CD14-positive monocyte (primary cell): ENCODE data around the gene TAS1R2. TPM values are rescaled to one million over a fixed set of nuclear protein-coding genes. Genes with fewer than 3 reads are reported as not detected.

ENCODE experiments used
- DNase-seq, 3 donors: peaks; one replicate each; pipeline ENCODE4 v3.0.0-alpha.2; 2011 to 2022
- H2AFZ ChIP-seq: 2 replicates; pipeline ENCODE4 v1.6.0; 2012; ENCODE audit warnings: mild to moderate bottlenecking, low read depth, low read length, inconsistent platforms; ENCODE audit not compliant: insufficient read depth, poor library complexity, severe bottlenecking
- H3K27ac ChIP-seq, 2 donors: 1 replicate in 1 of 2; 2 replicates in 1 of 2; pipeline ENCODE4 v1.5.1; 2012 to 2013; ENCODE audit warnings: low read length in 2 of 2, control low read depth in 1 of 2, inconsistent platforms in 1 of 2, low read depth in 1 of 2, mild to moderate bottlenecking in 1 of 2
- H3K27me3 ChIP-seq, 2 donors: one replicate each; pipeline versions ENCODE4 v1.6.0 to v1.6.1; 2011 to 2013; ENCODE audit warnings: low read length in 2 of 2; ENCODE audit not compliant: control insufficient read depth in 2 of 2, insufficient read depth in 2 of 2
- H3K36me3 ChIP-seq, 2 donors: replicated peaks in 1 of 2; 1 replicate in 1 of 2; 2 replicates in 1 of 2; pipeline versions ENCODE4 v1.5.1 to v1.6.1; 2012 to 2013; ENCODE audit warnings: low read length in 2 of 2, control low read depth in 1 of 2, inconsistent platforms in 1 of 2, mild to moderate bottlenecking in 1 of 2; ENCODE audit not compliant: insufficient read depth in 2 of 2, control insufficient read depth in 1 of 2
- H3K4me1 ChIP-seq, 2 donors: 1 replicate in 1 of 2; 2 replicates in 1 of 2; pipeline versions ENCODE4 v1.5.1 to v1.6.1; 2012 to 2013; ENCODE audit warnings: low read length in 2 of 2, control low read depth in 1 of 2, inconsistent platforms in 1 of 2, mild to moderate bottlenecking in 1 of 2, moderate library complexity in 1 of 2; ENCODE audit not compliant: insufficient read depth in 2 of 2, control insufficient read depth in 1 of 2
- H3K4me2 ChIP-seq: replicated peaks from 2 replicates; pipeline ENCODE3; 2012; ENCODE audit warnings: low read length, moderate library complexity, mild to moderate bottlenecking; ENCODE audit not compliant: poor library complexity, severe bottlenecking; ENCODE audit errors: extremely low read depth
- H3K4me3 ChIP-seq, 3 experiments: fragments of 200-600 bp in 1 of 3; sonication (generic) in 1 of 3; replicated peaks in 1 of 3; 1 replicate in 2 of 3; 2 replicates in 1 of 3; pipeline ENCODE4 v1.5.1; 2011 to 2013; ENCODE audit warnings: low read length in 3 of 3, mild to moderate bottlenecking in 3 of 3, control low read depth in 2 of 3, low read depth in 2 of 3, inconsistent platforms in 1 of 3, moderate library complexity in 1 of 3
- H3K79me2 ChIP-seq: 2 replicates; pipeline ENCODE4 v1.6.0; 2012; ENCODE audit warnings: mild to moderate bottlenecking, control low read depth, inconsistent platforms, low read length, moderate library complexity; ENCODE audit not compliant: insufficient read depth
- H3K9ac ChIP-seq: 2 replicates; pipeline ENCODE4 v1.6.0; 2017; ENCODE audit warnings: low read length, mild to moderate bottlenecking; ENCODE audit not compliant: insufficient read depth, poor library complexity, severe bottlenecking
- H3K9me3 ChIP-seq, 2 donors: replicated peaks in 1 of 2; 1 replicate in 1 of 2; 2 replicates in 1 of 2; pipeline versions ENCODE4 v1.5.1 to v1.6.1; 2012 to 2013; ENCODE audit warnings: low read length in 2 of 2, control low read depth in 1 of 2; ENCODE audit not compliant: control insufficient read depth in 1 of 2, insufficient read depth in 1 of 2
- H4K20me1 ChIP-seq: 2 replicates; pipeline ENCODE4 v1.6.0; 2012; ENCODE audit warnings: mild to moderate bottlenecking, low read length, control low read depth, moderate library complexity; ENCODE audit not compliant: insufficient read depth
- H3K27ac Mint-ChIP-seq, 7 donors: one replicate each; pipeline ENCODE4 v1.8.0; 2020; ENCODE audit warnings: mild to moderate bottlenecking in 7 of 7, mixed read lengths in 7 of 7, moderate library complexity in 6 of 7, inconsistent platforms in 2 of 7
- H3K27me3 Mint-ChIP-seq, 3 donors: one replicate each; pipeline ENCODE4 v1.8.0; 2021 to 2022; ENCODE audit warnings: low read depth in 3 of 3, mild to moderate bottlenecking in 3 of 3, mixed read lengths in 3 of 3, moderate library complexity in 3 of 3, inconsistent platforms in 1 of 3
- H3K36me3 Mint-ChIP-seq, 2 donors: one replicate each; pipeline ENCODE4 v1.8.0; 2020; ENCODE audit warnings: mixed read lengths in 2 of 2, inconsistent platforms in 1 of 2, mild to moderate bottlenecking in 1 of 2
- H3K4me1 Mint-ChIP-seq: one replicate; pipeline ENCODE4 v1.8.0; 2020; ENCODE audit warnings: mild to moderate bottlenecking, mixed read lengths
- H3K4me3 Mint-ChIP-seq, 2 donors: one replicate each; pipeline ENCODE4 v1.8.0; 2020; ENCODE audit warnings: mild to moderate bottlenecking in 2 of 2, mixed read lengths in 2 of 2, moderate library complexity in 1 of 2
- H3K9me3 Mint-ChIP-seq, 7 donors: one replicate each; pipeline ENCODE4 v1.8.0; 2020 to 2022; ENCODE audit warnings: mixed read lengths in 7 of 7, mild to moderate bottlenecking in 6 of 7, moderate library complexity in 6 of 7, inconsistent platforms in 2 of 7
- CTCF ChIP-seq: fragments of 200-600 bp; IDR thresholded peaks from one replicate; pipeline ENCODE4 v1.8.0; 2022; ENCODE audit warnings: antibody characterized with exemption, mild to moderate bottlenecking
- WGBS: methylation state at CpG from one replicate; pipeline ENCODE4 v1.1.5; 2013; ENCODE audit warnings: missing lambda C conversion rate; ENCODE audit not compliant: insufficient coverage; 5-methylcytosine and 5-hydroxymethylcytosine counted together
- intact Hi-C, 2 donors: fragments of 100-400 bp; cut with micrococcal nuclease; formaldehyde crosslinking; loops; one replicate each; pipeline versions ENCODE4 v1.15.0 to v1.15.1; 2023
- polyA plus RNA-seq, 3 donors: library from polyadenylated mRNA; depleted of rRNA in 1 of 3; unstranded in 2 of 3; stranded (reverse) in 1 of 3; fragments of 300-500 nt in 2 of 3; fragments of >200 nt in 1 of 3; fragmentation: Illumina TruSeq in 2 of 3; gene quantifications; 1 replicate in 2 of 3; 2 replicates in 1 of 3; pipeline ENCODE4 v1.2.3, GENCODE V29; 2012 to 2021

TAS1R2 gene
- polyA plus RNA-seq, 3 donors: not detected

GRCh38 chr1:18829671-18830070, 29.8 kb downstream of the TAS1R2 start:
- no peaks in the 10 kb centered on the region for H3K4me1 ChIP-seq
- H3K4me3 ChIP-seq: no peak overlapping the region
- TF ChIP-seq CTCF: no peak
- Mint-ChIP-seq H3K27me3 (peaks cover 4 to 9% (median 7%) of the 10 kb centered on the region in 3 donors), H3K4me1 (no peaks in the 10 kb centered on the region), H3K9me3 (peaks cover 0 to 12% (median 5%) of the 10 kb centered on the region in 7 donors), H3K4me3 (no peak overlapping the region), H3K36me3 (no peaks in the 10 kb centered on the region), H3K27ac (no peak overlapping the region)
- intact Hi-C loops: loop anchor here in 1 of 2 donors (10.0 kb wide), 1 partner anchor 235 kb away; no protein-coding TSS in a partner anchor
- no peak overlapping the region for H2AFZ ChIP-seq
- H3K79me2 ChIP-seq: no peaks in the 10 kb centered on the region
- no peaks in the 10 kb centered on the region for H3K27me3 ChIP-seq
- no peak overlapping the region for H3K27ac ChIP-seq
- H4K20me1 ChIP-seq: no peaks in the 10 kb centered on the region
- no peak overlapping the region for H3K4me2 ChIP-seq
- WGBS: no CpG with 5 or more reads among the region's 1 CpG
- H3K9ac ChIP-seq: no peak overlapping the region
- H3K9me3 ChIP-seq: peaks cover 0 to 3% of the 10 kb centered on the region in 2 donors
- no peaks in the 10 kb centered on the region for H3K36me3 ChIP-seq
- no peak for DNase-seq

GRCh38 chr1:18828224-18828623, 31.2 kb downstream of the TAS1R2 start:
- Histone ChIP-seq H3K79me2 (no peaks in the 10 kb centered on the region), H3K27ac (no peak overlapping the region), H3K27me3 (no peaks in the 10 kb centered on the region), H3K9me3 (peaks cover 0 to 3% of the 10 kb centered on the region in 2 donors), H2AFZ (no peak overlapping the region), H3K9ac (no peak overlapping the region), H3K4me3 (no peak overlapping the region), H4K20me1 (no peaks in the 10 kb centered on the region), H3K4me2 (no peak overlapping the region), H3K4me1 (no peaks in the 10 kb centered on the region), H3K36me3 (no peaks in the 10 kb centered on the region)
- no peak for DNase-seq
- H3K4me1 Mint-ChIP-seq: no peaks in the 10 kb centered on the region
- WGBS: no CpG with 5 or more reads among the region's 2 CpGs
- H3K9me3 Mint-ChIP-seq: peaks cover 0 to 12% (median 5%) of the 10 kb centered on the region in 7 donors
- no peaks in the 10 kb centered on the region for H3K36me3 Mint-ChIP-seq
- intact Hi-C loops: loop anchor here in 1 of 2 donors (10.0 kb wide), 1 partner anchor 233 kb away; no protein-coding TSS in a partner anchor
- H3K4me3 Mint-ChIP-seq: no peak overlapping the region
- no peak for TF ChIP-seq CTCF
- peak overlapping the region in 1 of 7 donors; percentile 27 for H3K27ac Mint-ChIP-seq
- H3K27me3 Mint-ChIP-seq: peaks cover 3 to 9% (median 9%) of the 10 kb centered on the region in 3 donors
